Ovary (tissue), 3 donors: ENCODE data around the gene BAZ2B.

Experiments used
- CTCF ChIP-seq, 3 donors: fragments of 450-650 bp in 2 of 3; fragments of 200-600 bp in 1 of 3; IDR thresholded peaks; one replicate each; pipeline versions ENCODE4 v1.5.1 to v1.8.0; 2016 to 2022; ENCODE audit warnings: antibody characterized with exemption in 3 of 3, mild to moderate bottlenecking in 1 of 3
- POLR2A ChIP-seq: fragments of 450-650 bp; IDR thresholded peaks from one replicate; pipeline ENCODE4 v1.6.1; 2017; ENCODE audit warnings: antibody characterized with exemption, mild to moderate bottlenecking, moderate library complexity
- donor health status: DM: no; HTN: no; CAD: no.

- TF ChIP-seq CTCF (IDR thresholded peaks at IDR 0.05) (no peak), POLR2A (no peak)
Observed at GRCh38 chr2:159546716-159547430, 69.5 kb downstream of the BAZ2B start.
